ENCODE measurements around the gene CYTL1.

- no peak for TF ChIP-seq CTCF (IDR thresholded peaks at IDR 0.05)
- no peak for TF ChIP-seq POLR2A (IDR thresholded peaks at IDR 0.05)
These were observed 28.9 kb downstream of the CYTL1 start for GRCh38 chr4:4990329-4990728.

Data from lower leg skin (tissue), 3 donors.